T-helper 2 cell treated with Interferon-gamma antibody and Interleukin-4, amounts not matched to agents 5 μg/mL and 100 μg/mL, for 36 hours (primary cell): ENCODE measurements around the gene ZMYM3.

Experiments
- DNase-seq: peaks from one replicate; pipeline ENCODE4 v3.0.0; 2021; ENCODE audit warnings: low spot score
- H3K27ac Mint-ChIP-seq: one replicate; pipeline ENCODE4 v1.8.0; 2021; ENCODE audit warnings: mild to moderate bottlenecking, mixed read lengths
- H3K27me3 Mint-ChIP-seq: one replicate; pipeline ENCODE4 v1.8.0; 2021; ENCODE audit warnings: low read depth, mixed read lengths
- H3K36me3 Mint-ChIP-seq: one replicate; pipeline ENCODE4 v1.8.0; 2021; ENCODE audit warnings: low read depth, mixed read lengths
- H3K4me1 Mint-ChIP-seq: one replicate; pipeline ENCODE4 v1.8.0; 2021; ENCODE audit warnings: low read depth, mixed read lengths
- H3K4me3 Mint-ChIP-seq: one replicate; pipeline ENCODE4 v1.8.0; 2022; ENCODE audit warnings: mild to moderate bottlenecking, moderate library complexity, mixed read lengths
- H3K9me3 Mint-ChIP-seq: one replicate; pipeline ENCODE4 v1.8.0; 2021; ENCODE audit warnings: mixed read lengths

Gene ZMYM3

GRCh38 chrX:71236836-71237235, 17.1 kb downstream of the ZMYM3 start:
- DNase-seq: no peak
- peaks cover 3% of the 10 kb centered on the region for H3K27me3 Mint-ChIP-seq
- no peaks in the 10 kb centered on the region for H3K4me1 Mint-ChIP-seq
- no peak overlapping the region for H3K4me3 Mint-ChIP-seq
- no peak overlapping the region for H3K27ac Mint-ChIP-seq
- peaks cover 13% of the 10 kb centered on the region for H3K36me3 Mint-ChIP-seq
- H3K9me3 Mint-ChIP-seq: no peaks in the 10 kb centered on the region

GRCh38 chrX:71235482-71235881, 18.5 kb downstream of the ZMYM3 start:
- Mint-ChIP-seq H3K27me3 (peaks cover 3% of the 10 kb centered on the region), H3K4me3 (no peak overlapping the region), H3K9me3 (no peaks in the 10 kb centered on the region), H3K36me3 (peaks cover 7% of the 10 kb centered on the region), H3K27ac (no peak overlapping the region), H3K4me1 (no peaks in the 10 kb centered on the region)
- DNase-seq: no peak

GRCh38 chrX:71228063-71228642, 25.8 kb downstream of the ZMYM3 start:
- Mint-ChIP-seq H3K4me3 (no peak overlapping the region), H3K4me1 (no peaks in the 10 kb centered on the region), H3K36me3 (no peaks in the 10 kb centered on the region), H3K9me3 (no peaks in the 10 kb centered on the region), H3K27me3 (no peaks in the 10 kb centered on the region), H3K27ac (no peak overlapping the region)
- DNase-seq: no peak

- no peaks in the 10 kb centered on the region for H3K27me3 Mint-ChIP-seq
- no peaks in the 10 kb centered on the region for H3K4me1 Mint-ChIP-seq
- H3K36me3 Mint-ChIP-seq: no peaks in the 10 kb centered on the region
- H3K9me3 Mint-ChIP-seq: no peaks in the 10 kb centered on the region
- H3K4me3 Mint-ChIP-seq: no peak overlapping the region
- no peak for DNase-seq
- no peak overlapping the region for H3K27ac Mint-ChIP-seq
Observed at GRCh38 chrX:71227370-71228062, 26.4 kb downstream of the ZMYM3 start.

GRCh38 chrX:71225676-71226075, 28.3 kb downstream of the ZMYM3 start:
- Mint-ChIP-seq H3K27me3 (no peaks in the 10 kb centered on the region), H3K36me3 (no peaks in the 10 kb centered on the region), H3K4me1 (no peaks in the 10 kb centered on the region), H3K27ac (no peak overlapping the region), H3K9me3 (no peaks in the 10 kb centered on the region), H3K4me3 (no peak overlapping the region)
- no peak for DNase-seq

GRCh38 chrX:71225009-71225408, 28.9 kb downstream of the ZMYM3 start:
- no peaks in the 10 kb centered on the region for H3K9me3 Mint-ChIP-seq
- no peaks in the 10 kb centered on the region for H3K36me3 Mint-ChIP-seq
- no peaks in the 10 kb centered on the region for H3K4me1 Mint-ChIP-seq
- no peak overlapping the region for H3K27ac Mint-ChIP-seq
- no peak overlapping the region for H3K4me3 Mint-ChIP-seq
- H3K27me3 Mint-ChIP-seq: no peaks in the 10 kb centered on the region
- DNase-seq: no peak

- Mint-ChIP-seq H3K27me3 (no peaks in the 10 kb centered on the region), H3K36me3 (no peaks in the 10 kb centered on the region), H3K4me1 (no peaks in the 10 kb centered on the region), H3K27ac (no peak overlapping the region), H3K4me3 (no peak overlapping the region), H3K9me3 (no peaks in the 10 kb centered on the region)
- no peak for DNase-seq
Observed at GRCh38 chrX:71224098-71224708, 29.7 kb downstream of the ZMYM3 start.

GRCh38 chrX:71222929-71223328, 31.0 kb downstream of the ZMYM3 start, which contains the start of gene GJB1:
TSS of gene GJB1 (plus strand) at chrX:71223224. CDS start at chrX:71223708, 484 bp downstream.
- H3K36me3 Mint-ChIP-seq: no peaks in the 10 kb centered on the region
- H3K27me3 Mint-ChIP-seq: no peaks in the 10 kb centered on the region
- no peak for DNase-seq
- no peak within 1 kb of the TSS for H3K4me3 Mint-ChIP-seq
- no peak within 1 kb of the TSS for H3K27ac Mint-ChIP-seq
- H3K4me1 Mint-ChIP-seq: no peaks in the 10 kb centered on the region
- no peaks in the 10 kb centered on the region for H3K9me3 Mint-ChIP-seq

- H3K4me3 Mint-ChIP-seq: no peak overlapping the region
- H3K27ac Mint-ChIP-seq: no peak overlapping the region
- no peaks in the 10 kb centered on the region for H3K36me3 Mint-ChIP-seq
- DNase-seq: no peak
- H3K9me3 Mint-ChIP-seq: no peaks in the 10 kb centered on the region
- no peaks in the 10 kb centered on the region for H3K4me1 Mint-ChIP-seq
- H3K27me3 Mint-ChIP-seq: no peaks in the 10 kb centered on the region
Observed at GRCh38 chrX:71221145-71221544, 32.8 kb downstream of the ZMYM3 start.

- H3K9me3 Mint-ChIP-seq: no peaks in the 10 kb centered on the region
- H3K27ac Mint-ChIP-seq: no peak overlapping the region
- peaks cover 4% of the 10 kb centered on the region for H3K27me3 Mint-ChIP-seq
- no peak for DNase-seq
- H3K36me3 Mint-ChIP-seq: no peaks in the 10 kb centered on the region
- H3K4me3 Mint-ChIP-seq: no peak overlapping the region
- H3K4me1 Mint-ChIP-seq: no peaks in the 10 kb centered on the region
Observed at GRCh38 chrX:71217298-71217697, 36.6 kb downstream of the ZMYM3 start.

- Mint-ChIP-seq H3K27me3 (peaks cover 4% of the 10 kb centered on the region), H3K27ac (no peak overlapping the region), H3K9me3 (no peaks in the 10 kb centered on the region), H3K4me1 (no peaks in the 10 kb centered on the region), H3K36me3 (no peaks in the 10 kb centered on the region), H3K4me3 (no peak overlapping the region)
- no peak for DNase-seq
Observed at GRCh38 chrX:71216485-71216884, 37.5 kb downstream of the ZMYM3 start.

GRCh38 chrX:71215338-71215912, 38.5 kb downstream of the ZMYM3 start:
- H3K27ac Mint-ChIP-seq: no peak overlapping the region
- peaks cover 4% of the 10 kb centered on the region for H3K27me3 Mint-ChIP-seq
- no peaks in the 10 kb centered on the region for H3K4me1 Mint-ChIP-seq
- H3K4me3 Mint-ChIP-seq: no peak overlapping the region
- no peaks in the 10 kb centered on the region for H3K9me3 Mint-ChIP-seq
- no peaks in the 10 kb centered on the region for H3K36me3 Mint-ChIP-seq
- DNase-seq: no peak

- no peaks in the 10 kb centered on the region for H3K9me3 Mint-ChIP-seq
- no peak overlapping the region for H3K27ac Mint-ChIP-seq
- no peak for DNase-seq
- H3K36me3 Mint-ChIP-seq: no peaks in the 10 kb centered on the region
- no peak overlapping the region for H3K4me3 Mint-ChIP-seq
- peaks cover 4% of the 10 kb centered on the region for H3K27me3 Mint-ChIP-seq
- no peaks in the 10 kb centered on the region for H3K4me1 Mint-ChIP-seq
Observed at GRCh38 chrX:71214604-71215337, 39.2 kb downstream of the ZMYM3 start.

GRCh38 chrX:71214152-71214551, 39.8 kb downstream of the ZMYM3 start:
- no peaks in the 10 kb centered on the region for H3K36me3 Mint-ChIP-seq
- no peak overlapping the region for H3K4me3 Mint-ChIP-seq
- no peaks in the 10 kb centered on the region for H3K9me3 Mint-ChIP-seq
- H3K27me3 Mint-ChIP-seq: peaks cover 4% of the 10 kb centered on the region
- H3K27ac Mint-ChIP-seq: no peak overlapping the region
- no peaks in the 10 kb centered on the region for H3K4me1 Mint-ChIP-seq
- DNase-seq: no peak
